AG04450 (cell line): ENCODE measurements around the gene ZBTB20. TPM values are rescaled to one million over a fixed set of nuclear protein-coding genes. Genes with fewer than 3 reads are reported as not detected.

Experiments
- CTCF ChIA-PET: fragments of 300-600, 350-600 bp; formaldehyde crosslinking; extraction: SDS; loops from one replicate; lab custom pipeline; 2022; ENCODE audit warnings: antibody characterized with exemption, inconsistent platforms; lab: Charles Lee
- POLR2A ChIA-PET: fragments of 350-600 bp; formaldehyde crosslinking; extraction: SDS; loops from one replicate; lab custom pipeline; 2021; ENCODE audit warnings: antibody characterized with exemption, inconsistent platforms; lab: Yijun Ruan, JAX
- DNase-seq: peaks from one replicate; pipeline ENCODE4 v3.0.0-alpha.2; 2011; ENCODE audit warnings: low read depth, low spot score
- H3K27ac ChIP-seq: one replicate; pipeline ENCODE4 v1.5.1; 2012; ENCODE audit warnings: low read depth, low read length, control low read depth
- H3K27me3 ChIP-seq: one replicate; pipeline ENCODE4 v1.6.0; 2012; ENCODE audit warnings: low read length; ENCODE audit not compliant: control insufficient read depth, insufficient read depth
- H3K4me3 ChIP-seq: 2 replicates; pipeline ENCODE4 v1.5.1; 2011; ENCODE audit warnings: mild to moderate bottlenecking, low read depth, low read length, control low read depth
- H3K9me3 ChIP-seq: 2 replicates; pipeline ENCODE4 v1.5.1; 2012; ENCODE audit warnings: low read length; ENCODE audit not compliant: control insufficient read depth, insufficient read depth
- CTCF ChIP-seq: IDR thresholded peaks from 2 replicates; pipeline ENCODE4 v1.5.1; 2011; ENCODE audit warnings: low read depth, low read length, control low read depth, inconsistent platforms
- polyA plus RNA-seq: library from polyadenylated mRNA; depleted of rRNA; stranded (reverse); fragments of >200 nt; gene quantifications from 2 replicates; pipeline ENCODE4 v1.2.3, GENCODE V29; 2011

Gene ZBTB20
- polyA plus RNA-seq, 1 experiment: 3.0 TPM

- H3K27ac ChIP-seq: no peak overlapping the region
- DNase-seq: no peak
- ChIA-PET CTCF (interaction anchor here (1.0 kb wide), 1 partner anchor 199 kb away, joined by 3 read pairs; no protein-coding TSS in a partner anchor), POLR2A (interaction anchor here (0.6 kb wide), 1 partner anchor 25 kb away, joined by 3 read pairs; no protein-coding TSS in a partner anchor)
- TF ChIP-seq CTCF: no peak
- H3K9me3 ChIP-seq: no peaks in the 10 kb centered on the region
- H3K4me3 ChIP-seq: no peak overlapping the region
- no peaks in the 10 kb centered on the region for H3K27me3 ChIP-seq
Measured at GRCh38 chr3:114597871-114598270, 549.2 kb downstream of the ZBTB20 start.

- CTCF ChIA-PET: interaction anchor here (1.0 kb wide), 1 partner anchor 198 kb away, joined by 3 read pairs; no protein-coding TSS in a partner anchor
- POLR2A ChIA-PET: interaction anchor here (0.6 kb wide), 1 partner anchor 26 kb away, joined by 3 read pairs; no protein-coding TSS in a partner anchor
- Histone ChIP-seq H3K27me3 (no peaks in the 10 kb centered on the region), H3K4me3 (no peak overlapping the region), H3K9me3 (no peaks in the 10 kb centered on the region), H3K27ac (no peak overlapping the region)
- no peak for DNase-seq
- peak; percentile 25 for TF ChIP-seq CTCF
Measured at GRCh38 chr3:114597012-114597411, 550.1 kb downstream of the ZBTB20 start.

- Histone ChIP-seq H3K27ac (no peak overlapping the region), H3K27me3 (no peaks in the 10 kb centered on the region), H3K9me3 (no peaks in the 10 kb centered on the region), H3K4me3 (no peak overlapping the region)
- TF ChIP-seq CTCF: no peak
- ChIA-PET CTCF (no interaction called here), POLR2A (no interaction called here)
- DNase-seq: no peak
Measured at GRCh38 chr3:114596147-114596546, 550.9 kb downstream of the ZBTB20 start.

- ChIA-PET POLR2A (no interaction called here), CTCF (no interaction called here)
- TF ChIP-seq CTCF: no peak
- H3K9me3 ChIP-seq: no peaks in the 10 kb centered on the region
- no peaks in the 10 kb centered on the region for H3K27me3 ChIP-seq
- no peak overlapping the region for H3K4me3 ChIP-seq
- H3K27ac ChIP-seq: no peak overlapping the region
- DNase-seq: no peak
Measured at GRCh38 chr3:114595522-114596028, 551.5 kb downstream of the ZBTB20 start.

GRCh38 chr3:114590309-114591047 is 556.6 kb downstream of the ZBTB20 start:
- POLR2A ChIA-PET: no interaction called here
- no peak for DNase-seq
- Histone ChIP-seq H3K4me3 (no peak overlapping the region), H3K27me3 (no peaks in the 10 kb centered on the region), H3K27ac (no peak overlapping the region), H3K9me3 (no peaks in the 10 kb centered on the region)
- no peak for TF ChIP-seq CTCF
- CTCF ChIA-PET: no interaction called here
